ENCODE data around the gene GPRIN2. TPM values are rescaled to one million over a fixed set of nuclear protein-coding genes. Genes with fewer than 3 reads are reported as not detected.

GPRIN2 gene
- total and polyA plus RNA-seq, 2 of the 8 experiments (the other 6 are each of a cell fraction or from before 2014, with no cell fraction given): 14.3 to 18.6 TPM

GRCh38 chr10:46527241-46527811 lies 29.1 kb downstream of the GPRIN2 start (continued):
- no peak for TF ChIP-seq PHF8 (conservative IDR thresholded peaks at IDR 0.05; ENCODE audit: low read depth, low read length)
